GM21528 (cell line): ENCODE measurements around the gene PRPSAP1.

Experiments
- ATAC-seq: cut with Tn5 transposase; IDR thresholded peaks from one replicate; pipeline ENCODE4 v1.9.1; 2021; ENCODE audit warnings: mild to moderate bottlenecking, moderate library complexity; ENCODE audit not compliant: unreplicated experiment, low FRiP score

Gene PRPSAP1

GRCh38 chr17:76353599-76354316 is at the start of gene PRPSAP1:
Gene PRPSAP1 (minus strand): TSS chr17:76353916. CDS start chr17:76353703, 213 bp downstream.
- ATAC-seq: peak; percentile 82

- no peak for ATAC-seq
These were observed 49.0 kb upstream of the PRPSAP1 start for GRCh38 chr17:76402711-76403110.

- no peak for ATAC-seq
These were observed 45.8 kb upstream of the PRPSAP1 start for GRCh38 chr17:76399175-76400172.

GRCh38 chr17:76398523-76399174 is 44.9 kb upstream of the PRPSAP1 start:
- no peak for ATAC-seq

- ATAC-seq: no peak
These were observed 44.2 kb upstream of the PRPSAP1 start for GRCh38 chr17:76397687-76398522.

GRCh38 chr17:76397184-76397583 is 43.5 kb upstream of the PRPSAP1 start:
- ATAC-seq: no peak

- no peak for ATAC-seq
These were observed 42.3 kb upstream of the PRPSAP1 start for GRCh38 chr17:76395980-76396379.

GRCh38 chr17:76394166-76394565 is 40.5 kb upstream of the PRPSAP1 start:
- no peak for ATAC-seq

- ATAC-seq: no peak
These were observed 37.5 kb upstream of the PRPSAP1 start for GRCh38 chr17:76391200-76391715.

GRCh38 chr17:76390003-76390421 is 36.3 kb upstream of the PRPSAP1 start:
- no peak for ATAC-seq

GRCh38 chr17:76388966-76389888 is 35.5 kb upstream of the PRPSAP1 start:
- ATAC-seq: no peak

GRCh38 chr17:76386966-76387765 is 33.5 kb upstream of the PRPSAP1 start:
- ATAC-seq: no peak

GRCh38 chr17:76385892-76386786 is 32.4 kb upstream of the PRPSAP1 start:
- no peak for ATAC-seq

- no peak for ATAC-seq
These were observed 31.5 kb upstream of the PRPSAP1 start for GRCh38 chr17:76384987-76385891.

GRCh38 chr17:76384222-76384986 is 30.7 kb upstream of the PRPSAP1 start, which contains the start of gene SPHK1:
Gene SPHK1 (plus strand): TSS chr17:76384609. CDS start chr17:76385645, 1,036 bp downstream.
- ATAC-seq: peak; percentile 46
